SK-N-MC (cell line): ENCODE measurements around the gene TRIAP1.

ENCODE experiments used
- DNase-seq: peaks from one replicate; pipeline ENCODE4 v3.0.0-alpha.2; 2011; ENCODE audit warnings: low read depth, low spot score
- H3K27ac ChIP-seq: fragments of 200-600 bp; sonication (generic); 2 replicates; pipeline ENCODE4 v1.5.1; 2016; ENCODE audit warnings: mixed run types
- H3K36me3 ChIP-seq: fragments of 200-600 bp; sonication (generic); 2 replicates; pipeline ENCODE4 v1.6.1; 2017; ENCODE audit warnings: antibody characterized with exemption, low read length, mixed read lengths; ENCODE audit not compliant: insufficient read depth
- H3K4me3 ChIP-seq: fragments of 200-600 bp; sonication (generic); 2 replicates; pipeline ENCODE4 v1.5.1; 2016
- H3K9ac ChIP-seq: fragments of 200-600 bp; sonication (generic); 2 replicates; pipeline ENCODE4 v1.8.0; 2017; ENCODE audit warnings: mixed run types, mixed read lengths; ENCODE audit not compliant: insufficient read length
- H3K9me3 ChIP-seq: fragments of 200-600 bp; sonication (generic); 2 replicates; pipeline ENCODE4 v1.6.1; 2017; ENCODE audit warnings: low read depth, mild to moderate bottlenecking, antibody characterized with exemption, low read length, moderate library complexity, mixed read lengths
- EZH2 ChIP-seq: fragments of 200-600 bp; sonication (generic); IDR thresholded peaks from one replicate; pipeline ENCODE4 v1.6.1; 2017; ENCODE audit warnings: antibody characterized with exemption
- FOXP2 ChIP-seq: optimal IDR thresholded peaks from 2 replicates; pipeline ENCODE3; 2011; ENCODE audit warnings: mild to moderate bottlenecking, moderate library complexity; ENCODE audit not compliant: insufficient read depth; ENCODE audit errors: extremely low read length, control extremely low read depth
- POLR2AphosphoS5 ChIP-seq: IDR thresholded peaks from 2 replicates; pipeline ENCODE4 v1.6.1; 2012; ENCODE audit warnings: mild to moderate bottlenecking, low read depth, low read length, borderline replicate concordance

TRIAP1 gene

DNA sequence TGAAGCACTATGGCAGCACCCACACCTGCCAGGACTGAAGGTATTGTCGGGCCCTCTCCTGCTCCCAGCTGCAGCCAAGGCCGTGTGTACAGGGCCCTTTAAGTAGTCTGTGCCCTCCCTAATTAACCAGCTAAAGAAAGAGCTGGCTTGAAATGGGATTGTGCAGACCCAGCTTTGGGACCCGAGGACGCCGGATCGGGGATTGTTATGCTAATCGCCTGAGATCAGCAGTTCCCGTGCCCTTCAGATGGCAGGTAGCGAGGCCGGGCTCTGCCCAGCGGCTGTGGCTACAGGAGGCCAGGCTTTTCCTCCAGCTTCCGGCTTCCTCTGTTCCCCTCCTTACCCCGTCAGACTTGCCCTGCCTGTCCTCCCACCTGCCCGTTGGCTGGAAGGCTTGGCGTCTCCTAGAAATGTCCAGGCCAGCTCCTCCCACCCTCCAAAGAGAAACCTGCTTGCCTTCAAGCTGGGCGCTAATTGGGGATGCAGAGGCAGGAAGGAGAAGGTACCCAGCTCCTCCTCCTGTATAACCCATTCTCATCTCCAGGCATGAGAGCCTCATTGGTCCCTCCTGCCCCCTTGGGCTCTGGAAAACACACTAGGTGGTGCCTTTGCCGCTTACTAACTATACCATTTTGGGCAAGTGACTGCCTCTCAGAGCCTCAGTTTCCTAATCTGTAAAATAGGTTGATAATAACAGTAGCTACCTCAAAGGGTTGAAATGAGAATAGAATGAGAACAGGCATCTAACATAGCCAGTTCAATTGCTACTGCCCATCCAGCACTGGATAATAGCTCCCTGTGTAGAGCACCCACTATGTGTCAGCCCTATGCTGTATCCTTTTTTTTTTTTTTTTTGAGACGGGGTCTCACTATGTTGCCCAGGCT, 51.5 kb downstream of the TRIAP1 start:
- Histone ChIP-seq H3K9me3 (no peaks in the 10 kb centered on the region), H3K27ac (no peak overlapping the region), H3K4me3 (no peak overlapping the region), H3K9ac (no peak overlapping the region), H3K36me3 (no peaks in the 10 kb centered on the region)
- TF ChIP-seq EZH2 (no peak), POLR2AphosphoS5 (no peak), FOXP2 (no peak)
- no peak for DNase-seq
